Keratinocyte (primary cell): ENCODE data around the gene ARRB1.

Source experiments
- CTCF ChIP-seq, 3 experiments: IDR thresholded peaks in 1 of 3; conservative IDR thresholded peaks in 1 of 3; optimal IDR thresholded peaks in 1 of 3; 2 replicates in 2 of 3; 3 replicates in 1 of 3; pipeline versions ENCODE3 to v1.5.1; 2011; ENCODE audit warnings: low read length in 3 of 3, mild to moderate bottlenecking in 3 of 3, moderate library complexity in 2 of 3, control low read depth in 1 of 3, inconsistent platforms in 1 of 3; ENCODE audit not compliant: insufficient read depth in 2 of 3; ENCODE audit errors: extremely low read depth in 1 of 3
- EZH2 ChIP-seq: IDR thresholded peaks from one replicate; pipeline ENCODE4 v1.6.1; 2012; ENCODE audit warnings: inconsistent platforms, mild to moderate bottlenecking, low read length, moderate library complexity

GRCh38 chr11:75333022-75333806 lies 18.2 kb downstream of the ARRB1 start:
- TF ChIP-seq CTCF (optimal IDR thresholded peaks at IDR 0.05 in 1 of 3, IDR thresholded peaks at IDR 0.05 in 1 of 3, conservative IDR thresholded peaks at IDR 0.05 in 1 of 3; ENCODE audit: extremely low read depth in 1 of 3, insufficient read depth in 2 of 3, low read length in 3 of 3): no peak
- no peak for TF ChIP-seq EZH2
